Stimulated activated CD8-positive, alpha-beta memory T cell treated with anti-CD3 and anti-CD28 coated beads, Interleukin-4, amount 100 ng/mL, for 48 hours (primary cell): ENCODE results near the gene ATOH8.
A peak's percentile ranks its signal among the peaks of the same experiment; 100 is the strongest.

ENCODE experiments used
- DNase-seq: peaks from one replicate; pipeline ENCODE4 v3.0.0-alpha.2; 2020

The ATOH8 gene

GRCh38 chr2:85788603-85789002 lies 34.8 kb downstream of the ATOH8 start:
- no peak for DNase-seq

- DNase-seq, result no peak
Observed at GRCh38 chr2:85789271-85789670, 35.5 kb downstream of the ATOH8 start.

GRCh38 chr2:85790032-85790431 lies 36.2 kb downstream of the ATOH8 start:
- no peak for DNase-seq

GRCh38 chr2:85790499-85791188 lies 36.9 kb downstream of the ATOH8 start:
- DNase-seq, result no peak

- no peak for DNase-seq
Observed at GRCh38 chr2:85791704-85792565, 38.1 kb downstream of the ATOH8 start.

- no peak for DNase-seq
Observed at GRCh38 chr2:85792783-85793441, 39.1 kb downstream of the ATOH8 start.

- DNase-seq, result no peak
Observed at GRCh38 chr2:85793584-85793983, 39.8 kb downstream of the ATOH8 start.

- no peak for DNase-seq
Observed at GRCh38 chr2:85794038-85794441, 40.2 kb downstream of the ATOH8 start.

GRCh38 chr2:85794491-85795121 lies 40.8 kb downstream of the ATOH8 start:
- no peak for DNase-seq

- no peak for DNase-seq
Observed at GRCh38 chr2:85795331-85796045, 41.7 kb downstream of the ATOH8 start.

- no peak for DNase-seq
Observed at GRCh38 chr2:85796046-85796340, 42.2 kb downstream of the ATOH8 start.

- DNase-seq, result no peak
Observed at GRCh38 chr2:85796341-85797262, 42.8 kb downstream of the ATOH8 start.

- DNase-seq, result no peak
Observed at GRCh38 chr2:85797263-85797660, 43.5 kb downstream of the ATOH8 start.

- DNase-seq, result no peak
Observed at GRCh38 chr2:85797921-85798320, 44.1 kb downstream of the ATOH8 start.

- no peak for DNase-seq
Observed at GRCh38 chr2:85799215-85799956, 45.6 kb downstream of the ATOH8 start.

GRCh38 chr2:85800586-85800985 lies 46.8 kb downstream of the ATOH8 start:
- DNase-seq, result peak; percentile 5

- DNase-seq, result peak; percentile 13
Observed at GRCh38 chr2:85801871-85802270, 48.1 kb downstream of the ATOH8 start.

GRCh38 chr2:85802354-85803103 lies 48.7 kb downstream of the ATOH8 start:
- peak; percentile 5 for DNase-seq

- peak; percentile 22 for DNase-seq
Observed at GRCh38 chr2:85803704-85804425, 50.1 kb downstream of the ATOH8 start.
